Ovary (tissue), 9 donors: Measurements from ENCODE around the gene RPRD1B. TPM values are rescaled to one million over a fixed set of nuclear protein-coding genes. Genes with fewer than 3 reads are reported as not detected.

ENCODE experiments used
- DNase-seq, 5 donors: peaks; one replicate each; pipeline ENCODE4 v3.0.0-alpha.2; 2019 to 2020
- H3K27ac ChIP-seq, 2 donors: fragments of 200-600 bp; one replicate each; pipeline versions ENCODE4 v1.5.1 to v1.8.0; 2019 to 2022
- H3K27me3 ChIP-seq: fragments of 200-600 bp; one replicate; pipeline ENCODE4 v1.8.0; 2022
- H3K36me3 ChIP-seq: fragments of 200-600 bp; sonication (generic); one replicate; pipeline ENCODE4 v1.5.1; 2019
- H3K4me1 ChIP-seq: one replicate; pipeline ENCODE4 v1.8.1; 2013; ENCODE audit warnings: mild to moderate bottlenecking, moderate library complexity; ENCODE audit not compliant: insufficient read depth
- H3K4me3 ChIP-seq: fragments of 200-600 bp; sonication (generic); one replicate; pipeline ENCODE4 v1.5.1; 2017
- H3K9me3 ChIP-seq, 2 donors: fragments of 200-600 bp in 1 of 2; sonication (generic) in 1 of 2; one replicate each; pipeline versions ENCODE4 v1.5.1 to v1.8.1; 2013 to 2019; ENCODE audit warnings: mild to moderate bottlenecking in 1 of 2, moderate library complexity in 1 of 2
- EP300 ChIP-seq: sonication (generic); formaldehyde crosslinking; IDR thresholded peaks from one replicate; pipeline ENCODE4 v1.6.1; 2017; ENCODE audit warnings: antibody characterized with exemption
- POLR2A ChIP-seq: fragments of 450-650 bp; IDR thresholded peaks from one replicate; pipeline ENCODE4 v1.6.1; 2017; ENCODE audit warnings: antibody characterized with exemption, mild to moderate bottlenecking, moderate library complexity
- WGBS, 3 donors: extraction: QIAGEN DNeasy Blood & Tissue Kit in 1 of 3; methylation state at CpG; one replicate each; pipeline versions ENCODE4 v1.1.5 to v1.1.7; 2013 to 2017; 5-methylcytosine and 5-hydroxymethylcytosine counted together
- intact Hi-C, 4 donors: fragments of 100-400 bp; cut with DNase I; formaldehyde crosslinking; loops; one replicate each; pipeline versions ENCODE4 v1.11.0 to v1.15.1; 2022 to 2023
- polyA plus RNA-seq, 2 donors: library from polyadenylated mRNA; stranded (reverse); fragments of 200-250 nt in 1 of 2; fragments of 350-450 nt in 1 of 2; fragmentation: Illumina TruSeq in 1 of 2; extraction: RNeasy Lipid Tissue Mini Kit (QIAGEN cat#74804) in 1 of 2; gene quantifications; one replicate each; pipeline ENCODE4 v1.2.3, GENCODE V29; 2013 to 2014
- total RNA-seq, 7 donors: library from RNA; depleted of rRNA in 2 of 7; stranded (reverse); fragments of >200 nt in 2 of 7; fragmentation: NEBNext Ultra II Directional in 3 of 7; extraction: Animal tissue kit (Norgen Biotek cat#: 25700) in 3 of 7; gene quantifications; one replicate each; pipeline versions ENCODE4 v1.1.0 to v1.2.4, GENCODE V29; 2016 to 2023
- TF ChIP-seq, protein P1 (sequence below), 3 donors: fragments of 450-650 bp in 2 of 3; fragments of 200-600 bp in 1 of 3; IDR thresholded peaks; one replicate each; pipeline versions ENCODE4 v1.5.1 to v1.8.0; 2016 to 2022; ENCODE audit warnings: antibody characterized with exemption in 3 of 3, mild to moderate bottlenecking in 1 of 3
- donor health status: DM: no; HTN: no; CAD: no; lungs with moderate emphysema.
- donor health status: DM: no; HTN: no; CAD: no.
- donor health status: Bipolar disorder and iron deficiency.
- donor health status: DM: yes; HTN: yes; CAD: no.
- donor health status: DM: no; HTN: no; CAD: no.
- donor health status: DM: yes; HTN: yes; CAD: no.

Gene RPRD1B
- total and polyA plus RNA-seq, 9 donors: 12.1 to 45.3 (median 33.4) TPM

DNA sequence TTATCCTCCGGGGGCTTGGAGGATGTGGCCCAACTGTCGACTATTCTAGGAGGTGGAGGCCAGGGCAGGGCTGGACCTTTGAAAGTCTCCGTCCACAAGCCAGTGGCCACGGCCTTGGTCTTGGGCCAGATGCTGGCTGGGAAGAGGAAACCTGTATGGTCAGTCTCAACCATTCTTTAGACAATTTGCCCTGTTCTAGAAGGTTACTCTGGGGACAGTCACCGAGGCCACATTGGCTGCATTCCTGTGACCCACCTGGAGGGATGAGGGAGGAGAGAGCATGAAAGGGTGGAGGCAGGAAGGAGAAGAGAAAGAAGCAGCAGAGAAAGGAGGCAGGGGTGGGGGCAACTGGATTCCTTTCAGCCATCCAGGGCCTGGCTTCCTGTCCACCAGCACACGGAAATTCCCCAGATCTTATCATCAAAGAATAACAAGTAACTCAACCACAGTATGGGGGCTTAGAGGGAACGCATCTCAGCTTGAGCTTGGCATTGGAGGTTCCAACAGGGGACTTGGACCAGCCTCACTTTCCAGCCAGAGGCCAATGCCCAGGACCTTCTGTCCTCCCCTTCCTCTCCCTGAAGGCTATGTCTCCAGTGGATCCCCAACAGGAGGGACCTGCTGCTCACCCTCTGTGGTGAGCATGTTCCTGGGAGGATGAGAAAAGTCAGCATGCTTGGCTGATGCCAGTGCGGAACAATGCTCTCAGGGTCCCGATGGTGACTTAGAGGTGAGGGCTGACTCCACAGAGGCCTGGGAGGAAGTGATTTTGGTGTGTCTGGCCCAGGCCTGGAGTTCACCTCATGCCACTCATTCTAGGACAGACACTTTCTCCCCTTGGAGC lies 101.1 kb downstream of the RPRD1B start:
- H3K36me3 ChIP-seq: no peaks in the 10 kb centered on the region
- H3K27ac ChIP-seq: no peak overlapping the region
- TF ChIP-seq, protein P1, sequence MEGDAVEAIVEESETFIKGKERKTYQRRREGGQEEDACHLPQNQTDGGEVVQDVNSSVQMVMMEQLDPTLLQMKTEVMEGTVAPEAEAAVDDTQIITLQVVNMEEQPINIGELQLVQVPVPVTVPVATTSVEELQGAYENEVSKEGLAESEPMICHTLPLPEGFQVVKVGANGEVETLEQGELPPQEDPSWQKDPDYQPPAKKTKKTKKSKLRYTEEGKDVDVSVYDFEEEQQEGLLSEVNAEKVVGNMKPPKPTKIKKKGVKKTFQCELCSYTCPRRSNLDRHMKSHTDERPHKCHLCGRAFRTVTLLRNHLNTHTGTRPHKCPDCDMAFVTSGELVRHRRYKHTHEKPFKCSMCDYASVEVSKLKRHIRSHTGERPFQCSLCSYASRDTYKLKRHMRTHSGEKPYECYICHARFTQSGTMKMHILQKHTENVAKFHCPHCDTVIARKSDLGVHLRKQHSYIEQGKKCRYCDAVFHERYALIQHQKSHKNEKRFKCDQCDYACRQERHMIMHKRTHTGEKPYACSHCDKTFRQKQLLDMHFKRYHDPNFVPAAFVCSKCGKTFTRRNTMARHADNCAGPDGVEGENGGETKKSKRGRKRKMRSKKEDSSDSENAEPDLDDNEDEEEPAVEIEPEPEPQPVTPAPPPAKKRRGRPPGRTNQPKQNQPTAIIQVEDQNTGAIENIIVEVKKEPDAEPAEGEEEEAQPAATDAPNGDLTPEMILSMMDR (IDR thresholded peaks at IDR 0.05): no peak
- WGBS, 3 donors: 36 to 47% (median 43%) methylated on average over 9 of the region's 9 CpGs
- no peaks in the 10 kb centered on the region for H3K9me3 ChIP-seq
- no peak overlapping the region for H3K4me3 ChIP-seq
- DNase-seq: peak in 1 of 5 donors; percentile 54
- no peaks in the 10 kb centered on the region for H3K27me3 ChIP-seq
- intact Hi-C loops: no loop called here
- H3K4me1 ChIP-seq: no peaks in the 10 kb centered on the region

DNA sequence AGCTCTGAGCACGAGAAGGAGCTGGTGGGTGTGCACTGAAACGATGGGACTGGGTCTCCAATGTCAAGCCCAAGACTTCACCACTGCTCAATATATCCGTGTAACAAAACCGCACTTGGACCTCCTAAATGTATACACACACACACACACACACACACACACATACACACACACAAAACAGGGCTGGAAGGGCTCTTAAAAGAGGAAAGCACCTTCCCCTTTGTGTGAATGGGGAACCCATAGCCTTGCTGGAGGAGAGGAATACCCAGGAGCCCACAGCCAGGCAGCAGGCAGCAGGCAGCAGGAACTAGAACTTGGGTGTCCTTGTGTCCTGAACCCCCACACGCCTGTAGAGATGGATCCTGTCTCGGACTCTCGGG lies 101.7 kb downstream of the RPRD1B start:
- Histone ChIP-seq H3K9me3 (no peaks in the 10 kb centered on the region), H3K27me3 (no peaks in the 10 kb centered on the region), H3K4me1 (no peaks in the 10 kb centered on the region), H3K36me3 (no peaks in the 10 kb centered on the region), H3K4me3 (no peak overlapping the region), H3K27ac (no peak overlapping the region)
- WGBS, 3 donors: 78 to 91% (median 89%) methylated on average over 7 of the region's 7 CpGs
- intact Hi-C loops: no loop called here
- no peak for DNase-seq
- TF ChIP-seq EP300 (no peak), POLR2A (no peak)
- TF ChIP-seq, protein P1 (IDR thresholded peaks at IDR 0.05): no peak

DNA sequence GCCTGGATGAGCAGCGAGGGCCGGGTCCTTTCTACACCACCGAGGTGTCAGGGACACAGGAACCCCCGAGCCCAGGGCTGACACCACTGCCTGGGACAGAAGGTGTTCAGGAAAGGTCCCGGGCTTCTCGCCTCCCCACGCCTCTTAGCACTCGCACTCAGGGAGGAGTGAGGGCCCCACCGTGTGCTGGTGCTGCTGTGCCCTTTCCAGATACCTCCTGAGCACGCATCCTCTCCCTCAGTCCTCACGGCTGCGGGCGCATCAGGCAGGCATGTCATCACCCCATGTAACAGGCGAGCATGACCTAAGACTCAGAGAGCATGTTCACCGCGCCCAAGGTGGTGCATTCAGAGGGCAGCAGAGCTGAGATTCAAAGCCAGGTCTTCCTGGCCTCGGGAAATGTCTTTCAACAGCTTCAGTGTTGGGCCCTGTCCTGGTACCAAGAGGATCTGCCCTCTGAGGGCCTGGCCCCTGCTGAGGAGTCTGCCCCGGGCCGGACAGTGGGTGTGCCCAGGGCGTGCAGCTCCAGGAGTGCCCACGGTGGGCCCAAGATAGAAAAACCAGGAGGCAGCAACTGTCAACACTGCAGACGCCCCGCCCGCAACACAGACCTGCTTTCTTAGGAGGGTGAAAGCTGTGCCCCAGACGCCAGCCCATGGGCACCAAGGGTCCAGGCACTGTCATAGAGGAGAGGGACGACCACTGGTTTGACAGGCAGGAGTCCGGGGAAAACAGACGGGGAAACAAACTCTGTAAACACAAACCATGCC lies 102.3 kb downstream of the RPRD1B start:
- no peaks in the 10 kb centered on the region for H3K9me3 ChIP-seq
- H3K4me1 ChIP-seq: no peaks in the 10 kb centered on the region
- DNase-seq: peak in 1 of 5 donors; percentile 31
- no peak overlapping the region for H3K4me3 ChIP-seq
- 90 to 93% (median 91%) methylated on average over 26 to 28 of the region's 28 CpGs for WGBS, 3 donors
- no peak overlapping the region for H3K27ac ChIP-seq
- intact Hi-C loops: no loop called here
- no peaks in the 10 kb centered on the region for H3K27me3 ChIP-seq
- TF ChIP-seq, protein P1 (IDR thresholded peaks at IDR 0.05): no peak
- TF ChIP-seq POLR2A (no peak), EP300 (no peak)
- no peaks in the 10 kb centered on the region for H3K36me3 ChIP-seq

DNA sequence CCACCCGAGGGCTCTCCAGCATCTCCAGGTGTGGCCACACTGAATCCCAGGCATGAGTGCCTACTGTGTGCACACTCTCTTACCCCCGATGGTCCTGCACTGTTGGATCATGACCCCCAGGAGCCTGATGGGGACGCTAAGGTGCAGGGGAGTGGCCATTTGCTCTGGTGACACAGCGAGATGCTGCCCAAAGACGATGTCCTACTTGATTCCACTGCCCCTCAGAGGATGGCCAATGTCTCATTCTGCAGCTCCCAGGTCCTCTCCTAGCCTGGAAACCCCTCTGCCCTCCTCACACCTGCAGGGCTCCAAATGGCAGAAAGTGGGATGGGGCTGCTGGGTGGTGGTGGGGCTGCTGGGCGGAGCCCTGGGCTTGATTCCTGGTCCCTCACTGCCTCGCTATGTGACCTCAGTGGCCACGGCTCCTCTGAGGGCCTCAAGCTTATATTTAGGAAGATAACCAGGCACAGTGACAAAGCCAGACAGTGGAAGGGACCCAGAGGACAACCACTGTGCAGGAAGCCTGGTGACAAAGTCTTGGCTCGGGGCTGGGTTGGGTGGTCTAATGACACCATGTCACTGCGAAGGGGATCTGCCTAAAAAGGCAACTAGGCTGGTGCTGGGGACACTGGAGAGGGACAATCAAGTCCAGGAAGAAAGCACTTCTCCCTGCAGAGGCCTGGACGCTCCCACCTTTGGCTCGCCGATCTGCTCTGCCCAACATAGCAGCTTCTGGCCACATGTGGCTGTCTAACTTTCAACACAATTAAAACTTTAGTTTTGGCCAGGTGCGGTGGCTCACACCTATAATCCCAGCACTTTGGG lies 103.1 kb downstream of the RPRD1B start:
- 92 to 94% (median 92%) methylated on average over 14 of the region's 14 CpGs for WGBS, 3 donors
- peak in 2 of 5 donors; percentile 12 to 23 for DNase-seq
- H3K36me3 ChIP-seq: no peaks in the 10 kb centered on the region

More for the DNA sequence above, 103.1 kb downstream of the RPRD1B start:
- Histone ChIP-seq H3K4me3 (no peak overlapping the region), H3K4me1 (no peaks in the 10 kb centered on the region), H3K27me3 (no peaks in the 10 kb centered on the region), H3K9me3 (no peaks in the 10 kb centered on the region), H3K27ac (no peak overlapping the region)
- intact Hi-C loops: no loop called here
- TF ChIP-seq POLR2A: no peak
- TF ChIP-seq EP300: no peak
